Hematopoietic multipotent progenitor cell treated with erythropoietin and hydrocortisone succinate and interleukin-3 and kit ligand, for 4 days (in vitro differentiated cells): ENCODE results near the gene LST1.

Source experiments
- DNase-seq: peaks from one replicate; pipeline ENCODE4 v3.0.0-alpha.2; 2015

LST1 gene

GRCh38 chr6:31621320-31621939 lies 35.4 kb downstream of the LST1 start:
- no peak for DNase-seq

- no peak for DNase-seq
These were observed 35.9 kb downstream of the LST1 start for GRCh38 chr6:31621991-31622390.

- DNase-seq = peak; percentile 42
These were observed 36.6 kb downstream of the LST1 start for GRCh38 chr6:31622684-31623091.

- no peak for DNase-seq
These were observed 38.0 kb downstream of the LST1 start for GRCh38 chr6:31624070-31624469.

GRCh38 chr6:31626952-31627351 lies 40.9 kb downstream of the LST1 start:
- no peak for DNase-seq

- no peak for DNase-seq
These were observed 41.7 kb downstream of the LST1 start for GRCh38 chr6:31627690-31628287.

- no peak for DNase-seq
These were observed 42.9 kb downstream of the LST1 start for GRCh38 chr6:31629014-31629413.

GRCh38 chr6:31630177-31630934 lies 44.3 kb downstream of the LST1 start:
- no peak for DNase-seq

GRCh38 chr6:31631209-31631608 lies 45.1 kb downstream of the LST1 start:
- no peak for DNase-seq

- no peak for DNase-seq
These were observed 45.7 kb downstream of the LST1 start for GRCh38 chr6:31631681-31632278.

GRCh38 chr6:31632279-31632946 lies 46.3 kb downstream of the LST1 start:
- DNase-seq = no peak

- no peak for DNase-seq
These were observed 47.4 kb downstream of the LST1 start for GRCh38 chr6:31633447-31633846.

GRCh38 chr6:31634131-31634530 lies 48.1 kb downstream of the LST1 start:
- DNase-seq = no peak

GRCh38 chr6:31634969-31635575 lies 49.0 kb downstream of the LST1 start:
- DNase-seq = no peak

- no peak for DNase-seq
These were observed 50.9 kb downstream of the LST1 start for GRCh38 chr6:31636698-31637596.
